Liver (tissue), 9 donors: ENCODE results near the gene BUD13. TPM values are rescaled to one million over a fixed set of nuclear protein-coding genes. Genes with fewer than 3 reads are reported as not detected.

Experiments used
- DNase-seq: peaks from one replicate; pipeline ENCODE4 v3.0.0-alpha.2; 2017; ENCODE audit warnings: low spot score
- H3K27ac ChIP-seq, 2 donors: one replicate each; pipeline ENCODE4 v1.7.0; 2013; ENCODE audit warnings: inconsistent platforms in 2 of 2, low read length in 2 of 2, control low read depth in 1 of 2, low read depth in 1 of 2, mild to moderate bottlenecking in 1 of 2
- H3K27me3 ChIP-seq, 4 donors: one replicate each; pipeline versions ENCODE4 v1.6.1 to v1.7.0; 2013; ENCODE audit warnings: low read length in 3 of 4, inconsistent platforms in 1 of 4, mild to moderate bottlenecking in 1 of 4, moderate library complexity in 1 of 4; ENCODE audit not compliant: control insufficient read depth in 4 of 4, insufficient read depth in 4 of 4
- H3K36me3 ChIP-seq, 4 donors: one replicate each; pipeline versions ENCODE4 v1.6.1 to v1.7.0; 2013; ENCODE audit warnings: low read length in 3 of 4, mild to moderate bottlenecking in 3 of 4, low read depth in 1 of 4, moderate library complexity in 1 of 4; ENCODE audit not compliant: control insufficient read depth in 4 of 4, insufficient read depth in 3 of 4
- H3K4me1 ChIP-seq, 4 donors: one replicate each; pipeline versions ENCODE4 v1.6.1 to v1.7.0; 2013; ENCODE audit warnings: low read length in 3 of 4, mild to moderate bottlenecking in 3 of 4, moderate library complexity in 1 of 4; ENCODE audit not compliant: control insufficient read depth in 4 of 4, insufficient read depth in 4 of 4
- H3K4me3 ChIP-seq, 3 donors: one replicate each; pipeline versions ENCODE4 v1.6.1 to v1.7.0; 2013; ENCODE audit warnings: low read length in 3 of 3, control low read depth in 1 of 3, low read depth in 1 of 3, mild to moderate bottlenecking in 1 of 3
- H3K9ac ChIP-seq, 2 donors: one replicate each; pipeline ENCODE4 v1.7.0; 2013; ENCODE audit warnings: low read length in 2 of 2, mild to moderate bottlenecking in 2 of 2, moderate library complexity in 2 of 2, control low read depth in 1 of 2, low read depth in 1 of 2
- H3K9me3 ChIP-seq, 4 donors: one replicate each; pipeline versions ENCODE4 v1.6.1 to v1.7.0; 2013; ENCODE audit warnings: low read length in 3 of 4; ENCODE audit not compliant: control insufficient read depth in 4 of 4
- EGR1 ChIP-seq, 2 donors: IDR thresholded peaks; 2 replicates each; pipeline ENCODE4 v1.6.1; 2016 to 2018; ENCODE audit warnings: antibody characterized with exemption in 2 of 2, low read depth in 2 of 2
- FOXA1 ChIP-seq: IDR thresholded peaks from 2 replicates; pipeline ENCODE4 v1.6.1; 2016; ENCODE audit warnings: antibody characterized with exemption
- FOXA2 ChIP-seq: IDR thresholded peaks from 2 replicates; pipeline ENCODE4 v1.6.1; 2016; ENCODE audit warnings: antibody characterized with exemption
- HNF4A ChIP-seq, 2 donors: conservative IDR thresholded peaks; 2 replicates each; pipeline ENCODE4 v1.6.1; 2016; ENCODE audit warnings: antibody characterized with exemption in 2 of 2, mild to moderate bottlenecking in 2 of 2
- HNF4G ChIP-seq: IDR thresholded peaks from 2 replicates; pipeline ENCODE4 v1.6.1; 2016; ENCODE audit warnings: antibody characterized with exemption
- JUND ChIP-seq, 2 donors: IDR thresholded peaks; 2 replicates each; pipeline ENCODE4 v1.6.1; 2016; ENCODE audit warnings: antibody characterized with exemption in 2 of 2
- MAX ChIP-seq: IDR thresholded peaks from 2 replicates; pipeline ENCODE4 v1.6.1; 2016; ENCODE audit warnings: antibody characterized with exemption
- NR2F2 ChIP-seq: IDR thresholded peaks from 2 replicates; pipeline ENCODE4 v1.6.1; 2016; ENCODE audit warnings: antibody characterized with exemption
- RAD21 ChIP-seq, 2 donors: IDR thresholded peaks; 2 replicates each; pipeline ENCODE4 v1.6.1; 2016; ENCODE audit warnings: antibody characterized with exemption in 2 of 2, mild to moderate bottlenecking in 2 of 2
- REST ChIP-seq: IDR thresholded peaks from 2 replicates; pipeline ENCODE4 v1.6.1; 2016; ENCODE audit warnings: antibody characterized with exemption, mild to moderate bottlenecking
- SP1 ChIP-seq: IDR thresholded peaks from 2 replicates; pipeline ENCODE4 v1.6.1; 2018; ENCODE audit warnings: antibody characterized with exemption, mild to moderate bottlenecking
- YY1 ChIP-seq: IDR thresholded peaks from 2 replicates; pipeline ENCODE4 v1.6.1; 2016; ENCODE audit warnings: antibody characterized with exemption, mild to moderate bottlenecking
- WGBS: extraction: QIAGEN DNeasy Blood & Tissue Kit; methylation state at CpG from one replicate; pipeline ENCODE4 v1.1.7; 2013; 5-methylcytosine and 5-hydroxymethylcytosine counted together
- polyA plus RNA-seq, 2 donors: library from polyadenylated mRNA; stranded (reverse) in 1 of 2; unstranded in 1 of 2; fragments of 200-250 nt in 1 of 2; fragments of >200 nt in 1 of 2; fragmentation: Nextera tagmentation in 1 of 2; extraction: Ambion mirVana in 1 of 2; gene quantifications; one replicate each; pipeline versions ENCODE4 v1.2.1 to v1.2.3, GENCODE V29; 2013 to 2015
- total RNA-seq, 2 donors: library from RNA; depleted of rRNA; stranded (reverse); fragments of >200 nt; gene quantifications; one replicate each; pipeline ENCODE4 v1.2.3, GENCODE V29; 2014
- TF ChIP-seq, protein P1 (sequence below): fragments of 150-350 bp; IDR thresholded peaks from 2 replicates; pipeline ENCODE4 v1.5.1; 2017; ENCODE audit warnings: improper control_type of control experiment, low read depth, low read length; ENCODE audit not compliant: missing input control
- TF ChIP-seq, protein P2 (sequence below): IDR thresholded peaks from 2 replicates; pipeline ENCODE4 v1.6.1; 2016; ENCODE audit warnings: antibody characterized with exemption
- TF ChIP-seq, protein P3 (sequence below): IDR thresholded peaks from 2 replicates; pipeline ENCODE4 v1.6.1; 2016; ENCODE audit warnings: antibody characterized with exemption
- donor health status: healthy.
- donor health status: healthy.
- donor health status: healthy.
- donor health status: healthy.
- donor health status: healthy.

BUD13 gene
- total and polyA plus RNA-seq, 4 donors = 3.9 to 7.4 (median 5.1) TPM

GRCh38 chr11:116718955-116719501, 53.8 kb downstream of the BUD13 start:
- WGBS = 78% methylated on average over 4 of the region's 4 CpGs
- DNase-seq = no peak

More at GRCh38 chr11:116718955-116719501, 53.8 kb downstream of the BUD13 start:
- H3K9me3 ChIP-seq = no peaks in the 10 kb centered on the region
- H3K4me3 ChIP-seq = no peak overlapping the region
- H3K36me3 ChIP-seq = no peaks in the 10 kb centered on the region
- TF ChIP-seq MAX (no peak), HNF4G (no peak), YY1 (no peak), JUND (IDR thresholded peaks at IDR 0.05) (no peak), FOXA1 (no peak), REST (no peak), SP1 (no peak), HNF4A (conservative IDR thresholded peaks at IDR 0.05) (no peak), RAD21 (IDR thresholded peaks at IDR 0.05) (no peak), EGR1 (IDR thresholded peaks at IDR 0.05; ENCODE audit: low read depth in 2 of 2) (no peak), NR2F2 (no peak), FOXA2 (no peak)
- TF ChIP-seq, protein P1, sequence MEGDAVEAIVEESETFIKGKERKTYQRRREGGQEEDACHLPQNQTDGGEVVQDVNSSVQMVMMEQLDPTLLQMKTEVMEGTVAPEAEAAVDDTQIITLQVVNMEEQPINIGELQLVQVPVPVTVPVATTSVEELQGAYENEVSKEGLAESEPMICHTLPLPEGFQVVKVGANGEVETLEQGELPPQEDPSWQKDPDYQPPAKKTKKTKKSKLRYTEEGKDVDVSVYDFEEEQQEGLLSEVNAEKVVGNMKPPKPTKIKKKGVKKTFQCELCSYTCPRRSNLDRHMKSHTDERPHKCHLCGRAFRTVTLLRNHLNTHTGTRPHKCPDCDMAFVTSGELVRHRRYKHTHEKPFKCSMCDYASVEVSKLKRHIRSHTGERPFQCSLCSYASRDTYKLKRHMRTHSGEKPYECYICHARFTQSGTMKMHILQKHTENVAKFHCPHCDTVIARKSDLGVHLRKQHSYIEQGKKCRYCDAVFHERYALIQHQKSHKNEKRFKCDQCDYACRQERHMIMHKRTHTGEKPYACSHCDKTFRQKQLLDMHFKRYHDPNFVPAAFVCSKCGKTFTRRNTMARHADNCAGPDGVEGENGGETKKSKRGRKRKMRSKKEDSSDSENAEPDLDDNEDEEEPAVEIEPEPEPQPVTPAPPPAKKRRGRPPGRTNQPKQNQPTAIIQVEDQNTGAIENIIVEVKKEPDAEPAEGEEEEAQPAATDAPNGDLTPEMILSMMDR = no peak
- TF ChIP-seq, protein P2, sequence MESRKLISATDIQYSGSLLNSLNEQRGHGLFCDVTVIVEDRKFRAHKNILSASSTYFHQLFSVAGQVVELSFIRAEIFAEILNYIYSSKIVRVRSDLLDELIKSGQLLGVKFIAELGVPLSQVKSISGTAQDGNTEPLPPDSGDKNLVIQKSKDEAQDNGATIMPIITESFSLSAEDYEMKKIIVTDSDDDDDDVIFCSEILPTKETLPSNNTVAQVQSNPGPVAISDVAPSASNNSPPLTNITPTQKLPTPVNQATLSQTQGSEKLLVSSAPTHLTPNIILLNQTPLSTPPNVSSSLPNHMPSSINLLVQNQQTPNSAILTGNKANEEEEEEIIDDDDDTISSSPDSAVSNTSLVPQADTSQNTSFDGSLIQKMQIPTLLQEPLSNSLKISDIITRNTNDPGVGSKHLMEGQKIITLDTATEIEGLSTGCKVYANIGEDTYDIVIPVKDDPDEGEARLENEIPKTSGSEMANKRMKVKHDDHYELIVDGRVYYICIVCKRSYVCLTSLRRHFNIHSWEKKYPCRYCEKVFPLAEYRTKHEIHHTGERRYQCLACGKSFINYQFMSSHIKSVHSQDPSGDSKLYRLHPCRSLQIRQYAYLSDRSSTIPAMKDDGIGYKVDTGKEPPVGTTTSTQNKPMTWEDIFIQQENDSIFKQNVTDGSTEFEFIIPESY = no peak
- TF ChIP-seq, protein P3, sequence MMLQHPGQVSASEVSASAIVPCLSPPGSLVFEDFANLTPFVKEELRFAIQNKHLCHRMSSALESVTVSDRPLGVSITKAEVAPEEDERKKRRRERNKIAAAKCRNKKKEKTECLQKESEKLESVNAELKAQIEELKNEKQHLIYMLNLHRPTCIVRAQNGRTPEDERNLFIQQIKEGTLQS = no peak
- no peaks in the 10 kb centered on the region for H3K4me1 ChIP-seq
- H3K27me3 ChIP-seq = no peaks in the 10 kb centered on the region
- H3K27ac ChIP-seq = no peak overlapping the region
- H3K9ac ChIP-seq = no peak overlapping the region
